ENCODE data around the gene TBC1D24.

Gene TBC1D24

DNA sequence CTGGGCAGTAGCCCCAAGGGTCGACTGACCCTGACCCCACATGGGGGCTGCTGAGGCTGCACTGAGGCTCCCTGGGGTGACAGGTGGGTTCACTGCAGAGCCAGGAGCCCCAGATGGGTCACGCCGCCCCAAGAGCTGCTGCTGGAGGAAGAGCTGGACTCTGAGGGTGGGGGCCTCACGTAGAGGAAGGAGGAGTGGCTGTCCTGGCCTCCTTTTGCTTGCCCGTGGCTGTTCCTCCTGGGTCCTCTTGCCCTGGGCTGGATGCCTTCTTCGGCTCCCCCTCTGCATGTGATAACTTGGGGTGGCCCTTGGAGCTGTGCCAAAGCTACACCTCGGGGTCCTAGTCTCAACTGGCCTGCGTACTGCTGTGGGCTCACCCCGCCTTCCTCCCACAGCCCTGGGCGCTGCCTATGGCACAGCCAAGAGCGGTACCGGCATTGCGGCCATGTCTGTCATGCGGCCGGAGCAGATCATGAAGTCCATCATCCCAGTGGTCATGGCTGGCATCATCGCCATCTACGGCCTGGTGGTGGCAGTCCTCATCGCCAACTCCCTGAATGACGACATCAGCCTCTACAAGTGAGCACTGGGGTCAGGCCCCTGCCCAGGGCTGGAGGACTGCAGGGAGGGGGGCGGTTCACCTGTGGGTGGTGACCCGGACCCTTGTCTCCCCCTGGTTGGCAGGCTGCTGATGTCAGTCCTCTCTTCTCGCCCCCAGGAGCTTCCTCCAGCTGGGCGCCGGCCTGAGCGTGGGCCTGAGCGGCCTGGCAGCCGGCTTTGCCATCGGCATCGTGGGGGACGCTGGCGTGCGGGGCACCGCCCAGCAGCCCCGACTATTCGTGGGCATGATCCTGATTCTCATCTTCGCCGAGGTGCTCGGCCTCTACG lies 44.1 kb downstream of the TBC1D24 start:
- DNase-seq, result no peak

DNA sequence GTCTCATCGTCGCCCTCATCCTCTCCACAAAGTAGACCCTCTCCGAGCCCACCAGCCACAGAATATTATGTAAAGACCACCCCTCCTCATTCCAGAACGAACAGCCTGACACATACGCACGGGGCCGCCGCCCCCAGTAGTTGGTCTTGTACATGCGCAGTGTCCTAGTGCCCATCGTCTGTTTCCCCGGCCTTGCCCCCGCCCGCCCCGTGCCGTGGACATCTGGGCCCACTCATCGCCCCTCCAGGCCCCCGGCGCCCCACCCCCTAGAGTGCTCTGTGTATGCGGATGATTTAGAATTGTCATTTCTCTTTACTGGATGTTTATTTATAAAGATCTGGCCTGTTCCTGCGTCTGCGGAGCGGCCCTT lies 44.8 kb downstream of the TBC1D24 start:
- DNase-seq, result no peak

DNA sequence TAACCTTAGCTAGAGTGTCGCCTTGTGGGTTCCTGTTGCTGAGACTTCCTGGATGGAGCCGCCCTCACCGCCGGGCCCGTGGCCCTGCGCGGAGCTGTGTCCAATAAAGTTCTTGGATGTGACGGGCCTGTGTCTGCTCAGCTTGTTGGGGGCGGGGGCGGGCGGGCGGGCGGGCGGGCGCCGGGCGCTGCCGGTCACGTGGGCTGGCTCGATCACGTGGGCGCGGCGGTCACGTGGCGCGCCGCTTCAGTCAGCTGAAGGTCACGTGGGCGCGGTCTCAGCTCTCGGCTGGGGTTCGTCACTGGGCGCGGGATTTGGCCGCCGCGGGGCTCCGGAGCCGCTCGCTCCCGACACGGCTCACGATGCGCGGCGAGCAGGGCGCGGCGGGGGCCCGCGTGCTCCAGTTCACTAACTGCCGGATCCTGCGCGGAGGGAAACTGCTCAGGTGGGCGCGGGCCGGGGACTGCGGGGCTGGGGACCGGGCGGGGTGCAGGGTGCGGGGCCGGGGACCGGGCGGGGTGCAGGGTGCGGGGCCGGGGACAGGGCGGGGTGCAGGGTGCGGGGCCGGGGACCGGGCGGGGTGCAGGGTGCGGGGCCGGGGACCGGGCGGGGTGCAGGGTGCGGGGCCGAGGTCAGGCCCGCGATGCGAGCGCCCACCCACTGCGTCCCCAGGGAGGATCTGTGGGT lies 45.3 kb downstream of the TBC1D24 start, which contains the start of gene AMDHD2:
Gene AMDHD2 (plus strand): TSS at position 275 of the 687 bp plus-strand sequence. CDS start 88 bp downstream, at position 363.
- DNase-seq, result peak; percentile 67 to 88

DNA sequence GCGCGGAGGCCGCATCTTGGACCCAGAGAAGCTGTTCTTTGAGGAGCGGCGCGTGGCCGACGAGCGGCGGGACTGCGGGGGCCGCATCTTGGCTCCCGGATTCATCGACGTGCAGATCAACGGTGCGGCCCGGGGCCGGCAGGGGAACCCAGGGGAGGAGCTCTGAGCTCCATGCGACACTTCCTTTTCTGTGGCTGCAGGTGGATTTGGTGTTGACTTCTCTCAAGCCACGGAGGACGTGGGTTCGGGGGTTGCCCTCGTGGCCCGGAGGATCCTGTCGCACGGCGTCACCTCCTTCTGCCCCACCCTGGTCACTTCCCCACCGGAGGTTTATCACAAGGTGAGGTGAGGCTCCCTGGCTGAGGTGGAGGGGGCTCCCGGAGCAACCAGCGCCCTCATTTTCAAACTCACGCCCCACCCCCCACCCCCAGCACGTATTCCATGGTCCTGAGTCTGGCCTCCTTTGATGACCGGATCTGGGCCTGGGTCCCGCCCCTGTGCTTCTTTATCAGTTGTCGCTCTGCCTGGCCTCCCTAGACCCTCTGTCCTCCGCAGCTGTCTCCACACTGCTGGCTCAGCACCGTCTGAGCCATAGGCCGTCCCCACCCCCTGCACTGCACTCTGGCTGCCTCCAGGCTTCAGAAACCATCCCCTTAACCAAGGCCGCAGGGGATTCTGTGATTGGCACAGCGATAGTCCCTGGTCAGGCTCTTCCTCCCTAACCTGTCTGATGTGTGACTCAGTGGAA lies 46.0 kb downstream of the TBC1D24 start:
- no peak for DNase-seq

DNA sequence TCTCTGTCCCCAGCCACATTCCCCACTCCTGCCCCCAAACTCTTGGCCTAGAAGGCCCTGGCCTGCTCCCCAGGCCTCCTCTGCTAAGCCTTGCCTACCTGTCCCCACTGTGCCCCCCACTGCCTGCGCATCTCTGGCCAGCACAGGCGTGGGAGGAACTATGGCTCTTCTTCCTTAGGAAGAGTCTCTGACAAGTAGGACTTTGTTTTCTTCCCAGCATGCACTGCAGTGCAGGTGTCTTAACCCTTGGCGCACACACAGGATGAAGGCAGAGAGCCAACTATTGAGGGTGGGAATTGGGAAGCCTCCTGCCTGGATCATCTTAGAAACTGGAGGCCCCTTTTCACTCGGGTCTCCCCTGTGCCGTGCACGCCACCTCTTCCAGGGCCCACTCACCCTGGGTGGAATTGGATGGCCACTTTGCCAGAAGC lies 48.9 kb downstream of the TBC1D24 start:
- DNase-seq, result no peak

DNA sequence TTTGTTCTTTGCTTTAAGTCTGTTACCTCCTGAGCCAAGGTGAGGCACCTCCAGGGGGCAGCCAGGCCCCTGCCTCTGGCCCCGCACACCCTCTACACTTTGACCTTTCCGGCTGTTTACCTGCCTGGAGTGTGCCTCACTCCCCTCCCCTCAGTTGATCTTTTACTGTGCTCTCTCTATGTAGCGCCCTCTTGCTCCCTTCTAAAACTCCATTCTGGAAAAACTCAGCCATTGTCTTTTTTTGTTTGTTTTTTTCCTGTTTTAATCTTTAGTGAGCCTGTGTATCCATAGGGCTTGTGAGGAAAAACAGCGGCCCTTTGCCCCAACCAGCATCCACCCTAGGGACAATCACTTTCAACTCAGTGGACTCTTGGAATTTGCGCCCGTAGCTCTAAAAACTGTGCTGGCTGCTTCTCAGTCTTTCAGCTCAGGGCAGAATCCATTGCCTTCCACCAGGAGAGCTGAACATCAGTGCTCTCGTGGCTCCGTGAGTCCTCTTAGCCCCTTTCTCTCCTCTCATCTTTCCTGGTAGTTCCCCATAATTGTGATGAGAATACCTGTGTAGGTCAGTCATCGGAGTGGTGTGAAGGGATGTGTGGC lies 49.5 kb downstream of the TBC1D24 start:
- DNase-seq, result no peak

DNA sequence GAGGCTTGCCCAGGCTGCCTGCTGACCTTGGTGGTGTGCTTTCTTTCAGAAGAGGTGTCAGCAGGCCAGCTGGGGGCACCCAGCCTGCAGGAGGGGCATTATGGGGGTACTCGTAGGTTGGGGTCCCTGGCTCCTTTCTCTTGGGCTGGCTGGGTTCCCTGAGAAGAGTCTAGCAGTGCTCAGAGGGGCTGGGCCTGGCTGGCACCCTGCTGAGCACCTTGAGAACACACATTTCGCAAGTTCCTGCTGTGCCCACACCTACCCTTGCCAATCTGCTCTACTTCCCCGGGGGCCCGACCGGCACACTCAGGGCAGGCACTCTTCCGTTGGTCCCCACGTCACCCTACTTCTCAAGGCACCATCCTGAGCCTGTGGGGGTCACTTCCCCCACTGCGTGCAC lies 51.2 kb downstream of the TBC1D24 start:
- no peak for DNase-seq

DNA sequence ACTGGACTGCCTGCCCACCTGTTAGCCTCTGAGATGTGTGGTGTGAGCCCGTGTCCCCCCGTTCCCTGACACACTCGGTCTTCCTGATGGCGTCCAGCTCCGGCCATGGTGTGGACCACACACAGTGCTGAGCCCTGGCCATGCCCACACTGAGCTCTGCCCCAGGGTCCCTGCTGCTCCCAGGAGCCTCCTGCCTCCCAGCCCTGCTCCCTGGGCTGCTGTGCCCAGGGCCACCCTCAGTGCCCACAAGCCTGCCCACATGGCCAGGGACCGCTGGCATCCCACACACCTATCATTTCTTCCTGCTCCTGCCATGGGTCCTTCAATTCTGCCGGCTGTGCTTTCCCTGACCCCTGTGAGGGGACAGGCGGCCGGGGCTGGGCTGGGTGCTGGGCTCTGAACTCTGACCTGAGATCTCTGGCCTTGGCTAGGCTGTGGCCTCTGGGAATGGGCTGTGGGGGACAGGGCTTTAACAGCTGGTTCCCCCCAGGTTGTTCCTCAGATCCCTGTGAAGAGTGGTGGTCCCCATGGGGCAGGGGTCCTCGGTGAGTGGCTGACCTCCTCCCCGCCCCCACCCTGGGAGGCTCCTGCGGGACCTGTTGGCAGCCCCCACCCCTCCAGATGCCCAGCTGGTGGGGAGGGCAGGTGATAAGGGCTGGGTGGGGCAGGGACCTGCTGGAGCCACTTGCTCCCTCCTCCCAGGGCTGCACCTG lies 52.3 kb downstream of the TBC1D24 start:
- DNase-seq, result no peak

DNA sequence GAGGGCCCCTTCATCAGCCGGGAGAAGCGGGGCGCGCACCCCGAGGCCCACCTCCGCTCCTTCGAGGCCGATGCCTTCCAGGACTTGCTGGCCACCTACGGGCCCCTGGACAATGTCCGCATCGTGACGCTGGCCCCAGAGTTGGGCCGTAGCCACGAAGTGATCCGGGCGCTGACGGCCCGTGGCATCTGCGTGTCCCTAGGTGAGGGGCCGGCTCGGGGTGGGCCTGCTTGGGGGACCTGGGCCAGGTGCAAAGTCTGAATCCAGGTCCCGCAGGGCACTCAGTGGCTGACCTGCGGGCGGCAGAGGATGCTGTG lies 52.8 kb downstream of the TBC1D24 start:
- no peak for DNase-seq

DNA sequence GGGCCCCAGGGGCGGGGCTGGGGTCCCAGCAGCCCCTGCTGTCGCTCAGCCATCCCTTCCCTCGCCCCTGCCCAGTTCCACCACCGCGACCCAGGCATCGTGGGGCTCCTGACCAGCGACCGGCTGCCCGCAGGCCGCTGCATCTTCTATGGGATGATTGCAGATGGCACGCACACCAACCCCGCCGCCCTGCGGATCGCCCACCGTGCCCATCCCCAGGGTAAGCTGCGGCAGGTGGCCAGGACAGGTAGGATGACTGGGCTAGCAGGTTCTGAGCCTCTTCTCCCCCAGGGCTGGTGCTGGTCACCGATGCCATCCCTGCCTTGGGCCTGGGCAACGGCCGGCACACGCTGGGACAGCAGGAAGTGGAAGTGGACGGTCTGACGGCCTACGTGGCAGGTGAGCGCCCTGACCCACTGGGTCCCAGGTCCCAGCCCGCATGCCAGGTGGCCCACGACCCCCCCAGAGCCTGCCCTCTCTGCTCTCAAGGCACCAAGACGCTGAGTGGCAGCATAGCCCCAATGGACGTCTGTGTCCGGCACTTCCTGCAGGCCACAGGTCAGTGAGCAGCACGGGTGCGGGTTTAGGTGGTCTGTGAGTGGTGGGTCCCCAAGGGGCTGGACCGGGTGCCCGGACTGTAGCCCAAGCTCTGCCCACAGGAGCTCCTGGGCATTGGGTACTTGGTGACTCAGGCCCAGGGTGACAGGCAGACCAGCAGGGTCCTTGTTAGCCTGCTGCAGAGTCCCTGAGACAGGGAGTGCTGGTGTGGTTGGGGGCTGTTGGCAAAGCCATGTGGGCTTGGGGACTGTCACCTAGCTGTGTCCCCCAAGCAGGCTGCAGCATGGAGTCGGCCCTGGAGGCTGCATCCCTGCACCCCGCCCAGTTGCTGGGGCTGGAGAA lies 53.5 kb downstream of the TBC1D24 start:
- no peak for DNase-seq

DNA sequence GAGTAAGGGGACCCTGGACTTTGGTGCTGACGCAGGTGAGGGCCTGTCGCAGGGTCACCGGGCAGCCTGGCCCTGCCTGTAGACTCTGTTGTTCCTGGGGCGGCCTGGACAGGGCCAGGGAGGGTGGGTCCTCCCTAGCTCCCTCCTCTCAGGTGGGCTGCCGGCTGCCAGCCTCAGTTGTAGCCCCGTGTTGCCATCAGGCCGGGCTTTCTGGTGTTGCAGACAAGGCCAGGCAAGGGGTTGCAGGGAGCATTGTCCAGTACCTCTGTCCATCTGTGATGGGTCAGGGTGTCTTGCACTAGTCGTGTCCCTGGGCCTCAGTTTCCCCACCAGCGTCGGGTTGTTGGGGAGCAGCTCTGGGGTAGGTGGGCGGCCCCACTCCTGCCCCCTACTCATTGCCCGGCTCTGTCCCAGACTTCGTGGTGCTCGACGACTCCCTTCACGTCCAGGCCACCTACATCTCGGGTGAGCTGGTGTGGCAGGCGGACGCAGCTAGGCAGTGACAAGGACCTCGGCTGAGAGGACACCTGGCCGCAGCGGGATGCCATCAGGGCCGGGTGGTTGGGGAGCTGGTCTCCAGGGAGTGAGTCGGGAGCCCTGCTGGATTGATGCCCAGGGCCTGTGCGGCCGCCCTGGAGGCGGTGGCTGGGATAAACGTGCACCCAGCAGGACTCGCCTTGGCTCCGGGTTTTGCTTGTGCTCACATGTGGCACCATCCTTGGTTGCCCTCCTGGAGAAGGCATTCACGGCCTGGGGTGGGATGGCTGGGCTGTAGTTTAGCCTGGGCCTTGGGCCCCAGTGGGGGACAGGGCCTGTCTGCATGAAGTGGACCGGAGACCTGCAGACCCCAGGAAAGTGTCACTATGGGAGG lies 54.4 kb downstream of the TBC1D24 start:
- DNase-seq, result no peak

DNA sequence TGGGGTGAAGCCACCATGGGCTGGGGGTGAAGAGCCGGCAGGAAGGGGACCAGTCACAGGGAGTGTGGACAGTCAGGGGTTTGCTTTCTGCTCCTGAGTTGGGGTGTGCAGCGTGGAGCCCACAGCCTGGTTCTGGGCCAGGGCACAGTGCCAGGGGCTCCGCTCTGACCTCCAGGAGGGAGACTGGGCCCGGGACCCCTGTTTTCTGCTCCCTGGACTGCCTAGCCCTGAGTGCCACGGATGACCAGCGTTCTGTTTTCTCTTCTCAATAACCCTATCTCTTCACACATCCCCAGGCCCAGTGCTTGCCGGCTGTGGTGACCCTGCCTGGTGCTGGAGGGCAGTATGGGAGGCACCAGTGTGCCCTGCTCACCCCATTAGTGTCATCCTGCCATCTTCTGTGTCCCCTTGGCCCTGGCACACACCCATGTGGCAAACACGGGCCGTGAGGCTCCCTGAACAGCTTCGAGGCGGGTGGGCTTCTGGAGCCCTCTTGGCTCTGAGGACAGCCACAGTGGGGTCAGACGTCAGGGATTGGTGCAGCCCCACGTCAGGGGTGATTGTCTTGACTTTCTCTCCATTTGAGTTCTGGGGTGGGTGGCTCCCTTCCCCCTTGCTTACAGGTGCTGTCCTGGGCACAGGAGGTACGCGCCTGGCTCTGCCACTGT lies 55.2 kb downstream of the TBC1D24 start:
- no peak for DNase-seq

DNA sequence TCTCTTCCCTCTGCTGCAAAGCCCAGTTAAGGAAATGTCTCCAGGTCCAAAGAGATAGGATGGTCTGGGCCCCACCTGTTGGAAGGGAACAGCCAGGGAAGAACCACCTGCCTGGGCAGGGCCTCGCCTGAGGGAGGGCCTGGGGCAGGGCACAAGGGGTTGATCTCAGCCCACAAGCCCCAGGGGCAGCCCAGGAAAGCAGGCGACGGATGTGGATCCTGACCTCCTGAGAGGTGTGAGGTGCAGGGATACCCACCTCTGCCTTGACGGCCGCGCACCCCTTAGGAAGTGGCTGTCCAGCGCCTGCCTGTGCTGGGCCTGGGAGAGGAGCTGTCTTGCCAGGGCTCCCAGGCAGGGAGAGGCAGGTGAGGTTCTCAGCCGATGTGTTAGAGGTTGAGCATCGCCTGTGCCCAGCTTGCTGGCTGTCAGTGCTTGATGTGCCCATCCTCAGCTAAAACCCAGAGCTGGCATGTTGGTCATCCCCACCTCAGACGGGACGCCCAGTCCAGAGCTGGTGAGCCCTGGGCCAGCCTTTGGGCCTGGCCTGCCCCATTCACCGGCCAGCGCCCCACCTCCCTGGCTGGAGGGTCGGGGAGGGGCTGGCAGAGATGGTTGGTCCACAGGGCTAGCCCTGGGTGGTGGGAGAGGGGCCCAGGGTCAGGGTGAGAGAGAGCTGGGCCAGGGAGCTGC lies 55.8 kb downstream of the TBC1D24 start:
- DNase-seq, result no peak

DNA sequence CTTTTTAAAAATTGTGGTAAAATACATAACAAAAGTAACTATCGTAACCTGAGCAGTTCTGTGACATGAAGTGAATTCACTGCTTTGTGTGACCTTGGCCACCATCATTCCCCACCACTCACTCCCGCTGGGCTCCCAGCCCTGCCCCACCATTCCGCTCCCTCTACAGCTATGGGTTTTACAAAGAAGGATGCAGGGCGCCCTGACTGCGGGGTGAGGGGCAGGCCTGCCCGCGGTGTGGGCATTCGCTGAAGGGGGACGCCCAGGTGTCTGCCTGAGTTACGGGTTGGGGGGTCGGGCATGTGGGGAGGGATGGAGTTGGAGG lies 56.4 kb downstream of the TBC1D24 start, which contains the start of gene CEMP1:
Gene CEMP1 (minus strand): TSS at position 38 of the 325 bp plus-strand sequence. CDS start 335 bp downstream, outside the sequence.
- no peak for DNase-seq

DNA sequence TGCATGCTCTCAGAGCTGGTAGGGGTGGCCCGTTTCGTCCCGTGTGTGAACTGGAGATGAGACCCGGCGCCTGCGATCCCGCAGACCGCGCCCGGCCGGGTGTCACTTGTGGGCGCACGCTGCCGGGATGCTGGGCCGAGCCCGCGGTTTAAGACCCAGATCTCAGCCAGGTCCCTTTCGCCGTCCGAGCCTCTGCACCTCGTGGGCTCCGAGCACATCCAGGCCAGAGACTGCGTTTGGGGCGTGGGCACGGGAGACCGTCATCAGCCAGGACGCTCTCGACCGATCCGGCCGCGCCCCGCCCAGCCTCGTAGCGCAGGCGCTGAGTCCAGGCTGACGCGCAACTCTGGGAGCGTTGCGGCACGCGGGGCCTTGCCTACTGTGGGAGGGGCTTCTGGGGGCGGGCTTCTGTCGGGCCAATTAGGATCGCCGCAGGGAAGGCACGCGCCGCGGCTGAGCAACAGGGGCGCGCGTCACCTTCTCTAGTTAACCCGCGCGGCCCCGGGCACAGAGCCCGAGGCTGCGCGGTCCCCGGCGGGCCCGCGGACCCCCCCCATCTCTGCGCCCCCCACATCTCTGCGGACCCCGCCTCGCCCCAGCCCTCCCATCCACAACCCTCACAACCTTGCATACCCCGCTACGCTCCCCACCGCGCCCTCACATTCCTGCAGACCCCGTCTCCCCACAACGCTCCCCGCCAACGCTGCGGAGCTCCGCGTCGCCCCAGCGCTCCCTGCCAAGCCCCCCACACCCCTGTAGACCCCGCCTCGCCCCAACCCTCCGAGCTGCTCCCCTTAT lies 57.0 kb downstream of the TBC1D24 start:
- DNase-seq, result peak; percentile 93 to 98

DNA sequence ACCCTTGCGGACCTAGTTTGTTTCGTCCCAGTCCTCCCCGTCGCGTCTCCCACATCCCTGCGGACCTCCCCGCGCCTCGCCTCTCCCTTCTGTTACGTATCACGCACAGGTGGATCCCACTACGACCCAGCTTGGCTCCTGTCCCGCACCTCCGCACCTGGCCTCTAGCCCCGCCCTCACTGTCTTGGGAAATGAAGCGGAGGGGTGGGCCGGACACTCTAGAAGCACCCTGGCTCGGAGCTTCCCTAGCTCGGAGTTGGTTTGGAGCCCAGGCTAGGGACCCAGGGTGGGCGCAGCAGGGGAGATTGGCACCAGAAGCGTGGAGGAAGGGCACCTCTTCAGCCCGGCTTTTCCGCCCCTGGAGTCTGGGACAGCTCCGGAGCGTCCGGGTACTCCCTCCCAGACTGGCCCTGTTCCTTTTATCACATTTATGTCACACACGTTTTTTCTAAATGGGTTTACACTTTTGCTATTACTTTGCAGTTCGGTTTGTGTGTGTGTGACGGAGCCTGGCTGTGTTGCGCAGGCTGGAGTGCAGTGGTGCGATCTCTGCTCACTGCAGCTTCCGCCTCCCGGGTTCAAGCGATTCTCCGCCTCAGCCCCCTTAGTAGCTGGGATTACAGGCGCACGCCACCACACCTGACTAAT lies 57.7 kb downstream of the TBC1D24 start:
- no peak for DNase-seq

DNA sequence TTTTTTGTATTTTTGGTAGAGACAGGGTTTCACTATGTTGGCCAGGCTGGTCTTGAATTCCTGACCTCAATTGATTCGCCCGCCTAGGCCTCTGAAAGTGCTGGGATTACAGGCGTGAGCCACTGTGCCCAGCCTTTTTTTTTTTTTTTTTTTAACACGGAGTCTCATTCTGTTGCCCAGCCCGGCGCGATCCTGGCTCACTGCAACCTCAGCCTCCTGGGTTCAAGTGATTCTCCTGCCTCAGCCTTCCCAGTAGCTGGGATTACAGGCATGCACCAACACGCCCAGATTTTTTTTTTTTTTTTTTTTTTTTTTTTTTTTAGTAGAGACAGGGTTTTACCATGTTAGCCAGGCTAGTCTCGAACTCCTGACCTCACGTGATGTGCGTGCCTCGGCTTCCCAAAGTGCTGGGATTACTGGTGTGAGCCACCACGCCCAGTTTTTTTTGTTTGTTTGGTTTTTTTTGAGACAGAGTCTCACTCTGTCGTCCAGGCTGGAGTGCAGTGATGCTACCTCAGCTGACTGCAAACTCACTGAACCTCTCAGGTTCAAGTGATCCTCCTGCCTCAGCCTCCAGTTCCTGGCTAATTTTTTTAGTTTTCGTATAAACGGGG lies 58.3 kb downstream of the TBC1D24 start:
- peak in 1 of 2 experiments; percentile 23 for DNase-seq

Measured in NCI-H446 (cell line).